CD4-positive, alpha-beta T cell treated with Interleukin-17A for 4 hours (primary cell): ENCODE data around the gene DAAM2.

ENCODE experiments used
- DNase-seq: peaks from one replicate; pipeline ENCODE4 v3.0.0-alpha.2; 2020; ENCODE audit warnings: mixed read lengths

The DAAM2 gene

GRCh38 chr6:39820553-39820952 is 28.4 kb downstream of the DAAM2 start:
- DNase-seq, result no peak

DNA sequence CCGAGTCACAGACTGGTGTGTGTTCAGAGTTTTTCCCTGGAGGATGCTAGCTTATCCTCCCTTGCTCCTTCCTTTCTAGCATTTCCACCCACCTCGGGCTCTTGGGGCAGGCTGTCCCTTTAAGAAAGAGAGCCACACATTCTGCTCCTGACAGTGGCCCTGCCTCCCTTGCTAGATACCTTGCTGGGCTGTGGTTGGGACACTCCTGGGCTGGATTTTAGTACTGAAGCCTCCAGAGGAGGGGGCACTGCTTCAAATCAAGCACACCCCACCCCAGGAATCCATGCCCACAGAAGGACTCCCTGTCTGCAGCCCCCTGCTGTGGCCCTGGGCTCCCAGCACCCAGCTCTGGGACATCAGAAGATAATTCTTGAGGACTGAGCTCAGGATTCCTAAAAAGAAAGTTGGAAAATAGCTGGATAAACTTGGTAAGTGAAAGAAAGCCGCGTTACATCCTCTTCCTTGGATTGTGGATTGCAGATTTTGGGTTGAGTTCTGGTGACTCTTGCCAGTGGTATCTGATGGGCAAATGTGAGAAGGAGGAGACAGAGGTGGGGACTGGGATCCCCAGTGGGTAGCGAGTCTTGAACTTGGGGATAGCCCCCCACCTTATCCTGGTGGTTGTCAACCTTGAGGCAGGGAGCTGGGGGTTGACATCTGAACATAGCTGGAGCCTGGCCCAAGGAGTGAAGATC is 29.0 kb downstream of the DAAM2 start:
- no peak for DNase-seq

GRCh38 chr6:39821742-39822532 is 29.8 kb downstream of the DAAM2 start:
- no peak for DNase-seq

DNA sequence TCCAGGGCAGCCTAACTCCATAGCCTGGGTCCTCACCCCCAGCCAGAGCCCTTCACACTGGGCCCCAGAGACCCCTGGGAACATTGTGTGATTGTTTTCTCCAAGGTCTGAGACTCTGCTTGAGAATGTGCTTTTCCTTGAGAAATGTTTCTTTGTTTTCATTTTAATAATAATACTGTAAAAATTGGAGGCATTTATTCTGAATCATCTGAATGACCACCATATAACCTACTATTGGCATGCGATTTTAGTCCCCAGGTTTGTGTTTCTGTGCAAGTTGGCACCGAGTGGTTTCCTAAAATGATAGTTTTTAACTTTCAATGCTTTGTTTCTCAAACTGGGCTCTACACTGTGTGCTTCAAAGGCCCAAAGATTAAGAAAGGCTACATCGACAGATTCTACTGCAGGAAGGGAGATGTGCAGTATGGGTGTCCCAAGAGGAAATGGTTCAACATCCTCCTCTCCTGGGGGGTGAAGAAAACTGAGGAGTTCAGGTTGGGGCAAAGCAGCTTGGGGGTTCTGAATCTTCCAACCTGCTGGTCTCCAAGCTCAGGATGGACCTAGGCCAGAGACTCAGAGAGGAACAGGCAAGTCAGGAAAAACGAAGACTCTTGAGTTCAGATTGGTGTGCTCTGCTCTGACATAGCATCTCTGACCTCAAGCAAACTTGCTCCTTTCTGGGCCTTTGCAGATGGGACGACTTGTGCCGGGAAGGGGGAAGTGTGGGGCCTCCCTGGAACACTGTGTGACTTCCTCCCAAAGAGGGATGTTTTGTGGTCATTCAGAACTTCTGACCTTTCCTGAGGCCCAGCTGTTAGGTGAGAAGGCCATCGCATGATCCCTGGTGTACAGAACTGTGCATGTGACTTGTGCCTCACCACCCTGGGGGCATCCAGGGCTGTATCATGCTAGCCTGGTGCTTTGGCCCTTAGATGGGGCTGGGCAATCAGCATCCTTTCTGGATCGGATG is 31.0 kb downstream of the DAAM2 start:
- no peak for DNase-seq

DNA sequence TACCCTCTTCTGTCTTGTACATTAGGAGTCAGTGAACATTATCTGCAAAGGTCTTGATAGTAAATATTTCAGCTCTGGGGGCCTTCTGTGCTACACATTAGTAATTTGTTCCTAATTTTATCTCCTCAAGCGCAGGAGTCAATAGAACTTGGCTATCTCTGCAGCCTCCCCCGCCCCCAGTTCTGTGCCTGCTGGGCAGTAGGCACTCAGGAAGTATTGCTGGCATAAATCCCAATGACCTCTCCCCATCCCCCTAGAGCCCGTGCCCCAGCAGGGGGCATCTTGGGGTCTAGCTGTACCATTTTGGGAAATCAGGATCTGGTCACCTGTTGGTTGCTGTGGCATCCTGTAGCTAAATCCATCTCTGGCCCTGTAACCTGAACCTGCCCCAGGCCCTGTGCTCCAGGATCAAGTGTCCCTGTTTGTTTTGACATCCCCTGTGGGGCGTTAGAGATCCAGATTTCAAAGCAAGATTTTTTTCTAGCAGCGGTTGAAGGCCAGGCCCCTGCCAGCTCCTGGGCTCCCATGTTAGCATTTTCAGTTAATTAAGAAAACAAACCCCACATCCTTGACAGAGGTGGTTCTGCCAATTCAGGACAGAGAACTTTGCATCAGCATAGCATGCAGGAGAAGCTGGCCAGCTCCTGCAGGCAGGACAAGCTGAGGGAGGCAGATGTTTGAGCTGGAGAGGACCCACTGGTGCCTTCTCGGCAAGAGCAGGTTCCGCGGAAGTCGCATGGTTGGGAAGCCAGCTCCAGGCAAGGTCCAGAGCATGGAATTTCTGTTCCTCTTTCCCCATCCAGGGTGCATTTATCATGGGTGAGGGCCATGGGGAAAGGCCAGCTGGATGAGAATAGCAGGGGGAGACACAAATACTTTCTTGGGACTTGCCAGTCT is 32.1 kb downstream of the DAAM2 start:
- no peak for DNase-seq

GRCh38 chr6:39829331-39829730 is 37.2 kb downstream of the DAAM2 start:
- DNase-seq, result no peak

- no peak for DNase-seq
Measured at GRCh38 chr6:39830444-39830843, 38.3 kb downstream of the DAAM2 start.

DNA sequence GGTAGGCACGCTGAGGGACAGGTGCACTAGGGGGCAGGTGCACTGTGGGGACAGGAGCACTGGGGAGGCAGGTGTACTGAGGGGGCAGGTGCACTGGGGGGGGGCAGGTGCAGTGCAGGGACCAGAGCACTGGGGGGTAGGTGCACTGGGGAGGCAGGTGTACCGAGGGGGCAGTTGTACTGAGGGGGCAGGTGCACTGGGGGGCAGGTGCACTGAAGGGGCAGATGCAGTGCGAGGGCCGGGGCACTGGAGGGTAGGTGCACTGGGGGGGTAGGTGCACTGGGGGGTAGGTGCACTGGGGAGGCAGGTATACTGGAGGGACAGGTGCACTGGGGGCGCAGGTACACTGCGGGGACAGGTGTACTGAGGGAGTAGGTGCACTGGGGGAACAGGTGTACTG is 39.5 kb downstream of the DAAM2 start:
- DNase-seq, result no peak

DNA sequence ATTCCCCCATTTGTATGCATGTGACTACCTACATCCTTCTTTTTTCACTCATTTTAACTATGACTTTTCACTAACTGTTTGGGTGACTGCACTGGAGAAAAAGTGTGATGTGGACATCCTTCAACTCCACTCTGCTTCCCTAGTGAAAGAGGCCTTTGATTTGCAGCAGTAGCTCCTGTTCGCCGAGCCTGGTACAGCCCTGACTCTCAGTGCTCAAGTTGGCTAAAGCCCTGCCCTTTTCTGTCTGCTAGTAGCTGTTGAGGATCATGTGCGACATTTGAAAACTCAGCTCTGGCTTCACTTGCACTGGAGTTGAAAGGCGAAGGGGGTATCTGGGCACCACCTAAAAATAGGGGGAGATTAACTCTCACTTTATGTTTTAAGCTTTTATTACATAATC is 42.1 kb downstream of the DAAM2 start:
- DNase-seq, result no peak

GRCh38 chr6:39834866-39835265 is 42.7 kb downstream of the DAAM2 start:
- DNase-seq, result no peak

DNA sequence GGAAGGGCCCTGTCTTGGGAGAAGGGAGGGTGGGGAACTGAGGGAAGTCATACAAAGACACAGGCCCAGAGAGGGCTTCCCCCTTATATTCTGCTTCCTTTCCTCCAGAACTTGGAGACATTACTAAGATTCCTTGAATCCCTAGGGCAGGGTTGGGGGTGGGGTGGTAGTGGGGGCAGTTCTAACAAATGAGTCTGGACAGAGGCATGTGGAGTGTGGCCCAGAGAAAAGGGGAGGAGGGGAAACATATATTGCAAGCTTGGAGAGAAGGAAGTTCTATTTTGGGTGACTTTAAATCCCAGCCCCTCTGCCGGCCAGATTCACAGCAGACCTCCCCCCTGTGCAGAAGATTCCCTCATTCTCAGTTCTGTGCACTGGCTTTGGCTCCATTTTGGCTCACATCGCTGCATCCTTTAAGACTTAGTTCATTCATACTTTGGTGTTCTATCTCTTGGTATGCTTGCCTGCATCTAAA is 43.7 kb downstream of the DAAM2 start:
- DNase-seq, result no peak

GRCh38 chr6:39836606-39837005 is 44.4 kb downstream of the DAAM2 start:
- DNase-seq, result no peak

GRCh38 chr6:39839445-39839844 is 47.3 kb downstream of the DAAM2 start:
- no peak for DNase-seq

- DNase-seq, result no peak
Measured at GRCh38 chr6:39840781-39841180, 48.6 kb downstream of the DAAM2 start.

DNA sequence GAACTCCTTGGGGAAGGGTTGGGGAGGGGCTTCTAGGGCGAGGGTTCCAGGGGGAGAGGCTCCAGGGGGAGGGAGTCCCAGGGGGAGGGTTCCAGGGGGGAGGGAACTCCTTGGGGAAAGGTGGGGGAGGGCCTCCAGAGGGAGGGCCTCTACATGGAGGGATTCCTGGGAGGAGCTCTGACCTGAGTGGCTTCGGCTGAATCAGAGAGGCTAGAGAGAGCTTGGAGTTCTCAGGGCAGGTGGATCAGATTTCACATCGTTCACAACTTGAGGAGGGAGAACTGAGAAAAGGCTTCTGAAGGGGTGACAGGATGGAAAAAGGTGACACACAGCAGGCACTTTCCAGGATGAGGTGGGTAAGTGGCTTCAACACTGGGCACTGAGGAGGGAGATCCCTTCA is 49.1 kb downstream of the DAAM2 start:
- no peak for DNase-seq

GRCh38 chr6:39841923-39842322 is 49.7 kb downstream of the DAAM2 start:
- no peak for DNase-seq

GRCh38 chr6:39843305-39844020 is 51.3 kb downstream of the DAAM2 start:
- DNase-seq, result no peak

GRCh38 chr6:39844866-39845265 is 52.7 kb downstream of the DAAM2 start:
- no peak for DNase-seq

- DNase-seq, result no peak
Measured at GRCh38 chr6:39847221-39847620, 55.0 kb downstream of the DAAM2 start.

GRCh38 chr6:39848171-39848570 is 56.0 kb downstream of the DAAM2 start:
- DNase-seq, result no peak

DNA sequence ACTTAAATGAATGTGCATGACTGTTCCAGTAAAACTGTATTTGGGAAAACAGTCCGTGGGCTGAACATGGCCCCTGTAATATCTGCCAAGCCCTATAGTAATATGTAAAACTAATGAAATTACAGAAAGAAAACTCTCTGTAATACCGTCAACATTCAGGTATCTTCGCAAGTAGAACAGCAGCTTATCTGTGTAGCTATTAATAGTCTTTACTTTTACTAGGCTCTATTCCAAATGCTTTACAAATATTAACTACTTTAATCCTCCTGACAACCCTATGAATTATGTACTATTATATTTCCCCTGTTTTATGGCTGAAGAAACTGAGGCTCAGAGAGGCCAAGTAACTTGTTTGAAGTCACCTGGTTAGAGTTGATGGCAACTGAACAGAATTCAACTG is 57.1 kb downstream of the DAAM2 start:
- DNase-seq, result no peak
